PC-9 (cell line): ENCODE results near the gene THADA. TPM values are rescaled to one million over a fixed set of nuclear protein-coding genes. Genes with fewer than 3 reads are reported as not detected.
"Not testable (repeated sequence)": the region's sequence is repeated elsewhere in the genome, so short reads cannot be mapped to it uniquely, and the experiment has no call there.

Source experiments
- BruUV-seq: library from RNA; stranded (reverse); fragments of 400-500 nt; replicated peaks from 2 replicates; lab custom pipeline; 2021; lab: Mats Ljungman, UMichigan
- CTCF ChIA-PET: fragments of 300-600 bp; sonication (Branson Sonifier 250); formaldehyde crosslinking; loops from one replicate; lab custom pipeline; 2022; ENCODE audit warnings: antibody characterized with exemption; lab: Charles Lee
- POLR2A ChIA-PET: fragments of 300-600 bp; sonication (Branson Sonifier 250); formaldehyde crosslinking; loops from one replicate; lab custom pipeline; 2022; ENCODE audit warnings: antibody characterized with exemption; ENCODE audit not compliant: unreplicated experiment; lab: Charles Lee
- DNase-seq, 2 experiments: peaks; one replicate each; pipeline versions ENCODE4 v3.0.0 to v3.0.0-alpha.2; 2015 to 2022; ENCODE audit warnings: mixed read lengths in 1 of 2
- H2AFZ ChIP-seq: fragments of 200-600 bp; sonication (generic); 2 replicates; pipeline ENCODE4 v1.8.1; 2017; ENCODE audit warnings: antibody characterized with exemption
- H3F3A ChIP-seq: fragments of 200-600 bp; sonication (generic); 2 replicates; pipeline ENCODE4 v1.8.1; 2017; ENCODE audit warnings: antibody characterized with exemption, mild to moderate bottlenecking, low read depth; ENCODE audit not compliant: insufficient read depth
- H3K27ac ChIP-seq: fragments of 200-600 bp; sonication (generic); 2 replicates; pipeline ENCODE4 v1.6.1; 2016; ENCODE audit warnings: mixed run types
- H3K27me3 ChIP-seq: fragments of 200-600 bp; sonication (generic); 2 replicates; pipeline ENCODE4 v1.6.1; 2016; ENCODE audit warnings: low read depth, mixed run types; ENCODE audit not compliant: insufficient read depth
- H3K36me3 ChIP-seq: fragments of 200-600 bp; sonication (generic); 2 replicates; pipeline ENCODE4 v1.6.1; 2016; ENCODE audit warnings: low read depth, mixed run types
- H3K4me1 ChIP-seq: fragments of 200-600 bp; sonication (generic); replicated peaks from 2 replicates; pipeline ENCODE4 v1.6.1; 2016; ENCODE audit warnings: mixed run types; ENCODE audit not compliant: insufficient read depth
- H3K4me2 ChIP-seq: fragments of 200-600 bp; sonication (generic); 2 replicates; pipeline ENCODE4 v1.6.1; 2017; ENCODE audit warnings: mixed run types
- H3K4me3 ChIP-seq: fragments of 200-600 bp; sonication (generic); 2 replicates; pipeline ENCODE4 v1.6.1; 2016; ENCODE audit warnings: mixed run types
- H3K79me2 ChIP-seq: fragments of 200-600 bp; sonication (generic); 2 replicates; pipeline ENCODE4 v1.6.1; 2017; ENCODE audit warnings: low read depth, mixed run types
- H3K9me2 ChIP-seq: fragments of 200-600 bp; sonication (generic); 2 replicates; pipeline ENCODE4 v1.8.1; 2017; ENCODE audit warnings: mild to moderate bottlenecking; ENCODE audit not compliant: insufficient read depth
- H3K9me3 ChIP-seq: fragments of 200-600 bp; sonication (generic); 2 replicates; pipeline ENCODE4 v1.8.1; 2016; ENCODE audit warnings: low read depth; ENCODE audit not compliant: insufficient read depth
- H4K20me1 ChIP-seq: fragments of 200-600 bp; sonication (generic); 2 replicates; pipeline ENCODE4 v1.8.1; 2017; ENCODE audit not compliant: insufficient read depth
- CTCF ChIP-seq: fragments of 200-600 bp; sonication (generic); conservative IDR thresholded peaks from 2 replicates; pipeline ENCODE4 v1.6.1; 2017; ENCODE audit warnings: mixed run types, antibody characterized with exemption, mild to moderate bottlenecking, moderate library complexity
- EZH2 ChIP-seq: fragments of 200-600 bp; sonication (generic); IDR thresholded peaks from 2 replicates; pipeline ENCODE4 v1.8.0; 2017; ENCODE audit warnings: antibody characterized with exemption, low read depth
- intact Hi-C: fragments of 100-400 bp; cut with micrococcal nuclease; formaldehyde crosslinking; loops from one replicate; pipeline ENCODE4 v1.10.0; 2022; ENCODE audit not compliant: unreplicated experiment
- total RNA-seq: library from RNA; stranded (reverse); gene quantifications from 2 replicates; pipeline ENCODE4 v1.2.3, GENCODE V29; 2021

THADA gene
- total RNA-seq, 1 experiment from 2014 or later, result 28.1 TPM

GRCh38 chr2:43538034-43538670 lies 57.7 kb downstream of the THADA start:
- Histone ChIP-seq H4K20me1 (no peaks in the 10 kb centered on the region), H3K4me1 (no peaks in the 10 kb centered on the region), H3F3A (peaks cover 3% of the 10 kb centered on the region), H3K36me3 (peaks cover 11% of the 10 kb centered on the region; the same call in 1 of the 2 replicates), H3K27ac (no peak overlapping the region), H3K9me3 (no peaks in the 10 kb centered on the region), H3K4me2 (no peak overlapping the region), H3K27me3 (no peaks in the 10 kb centered on the region), H3K4me3 (no peak overlapping the region), H3K79me2 (no peaks in the 10 kb centered on the region), H3K9me2 (no peaks in the 10 kb centered on the region), H2AFZ (no peak overlapping the region)
- DNase-seq, result no peak
- TF ChIP-seq CTCF (no peak), EZH2 (no peak)
- no TSS peak for BruUV-seq
- intact Hi-C loops, result loop anchor here (5.0 kb wide), 1 partner anchor 51 kb away; no protein-coding TSS in a partner anchor
- POLR2A ChIA-PET, result no interaction called here
- CTCF ChIA-PET, result interaction anchor here (0.5 to 0.6 kb wide), 3 partner anchors 9 to 301 kb away, joined by 3 read pairs; no protein-coding TSS in a partner anchor

- Histone ChIP-seq H3K79me2 (no peaks in the 10 kb centered on the region), H3K27ac (no peak overlapping the region), H3K9me3 (no peaks in the 10 kb centered on the region), H3F3A (no peaks in the 10 kb centered on the region; the same call in 1 of the 2 replicates), H2AFZ (no peak overlapping the region), H3K9me2 (no peaks in the 10 kb centered on the region), H3K4me3 (no peak overlapping the region), H3K27me3 (no peaks in the 10 kb centered on the region), H3K36me3 (peaks cover 11% of the 10 kb centered on the region; the same call in 1 of the 2 replicates), H3K4me1 (no peaks in the 10 kb centered on the region), H4K20me1 (no peaks in the 10 kb centered on the region), H3K4me2 (no peak overlapping the region)
- CTCF ChIA-PET, result no interaction called here
- POLR2A ChIA-PET, result no interaction called here
- no peak for DNase-seq
- intact Hi-C loops, result loop anchor here (5.0 kb wide), 1 partner anchor 50 kb away; no protein-coding TSS in a partner anchor
- BruUV-seq, result no TSS peak
- no peak for TF ChIP-seq CTCF
- no peak for TF ChIP-seq EZH2
Measured at GRCh38 chr2:43537137-43537536, 58.7 kb downstream of the THADA start.

DNA sequence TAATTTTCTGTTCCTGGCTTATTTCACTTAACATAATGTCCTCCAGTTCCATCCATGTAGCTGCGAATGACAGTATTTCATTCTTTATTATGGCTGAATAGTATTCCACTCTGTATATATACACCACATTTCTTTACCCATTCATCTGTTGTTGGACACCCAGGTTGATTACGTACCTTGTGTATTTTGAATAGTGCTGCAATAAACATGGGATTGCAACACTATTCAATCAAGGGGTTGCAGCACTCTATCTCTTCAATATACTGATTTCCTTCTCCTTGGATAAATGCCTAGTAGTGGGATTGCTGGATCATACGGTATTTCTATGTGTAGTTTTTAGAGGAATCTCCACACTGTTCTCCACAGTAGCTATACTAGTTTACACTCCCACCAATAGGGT lies 61.3 kb downstream of the THADA start:
- Histone ChIP-seq H3K4me2 (no peak overlapping the region), H3K4me3 (no peak overlapping the region; the same call in 1 of the 2 replicates), H3K36me3 (peaks cover 3% of the 10 kb centered on the region; the same call in 1 of the 2 replicates), H3K27ac (no peak overlapping the region), H3K27me3 (no peaks in the 10 kb centered on the region), H3K4me1 (no peaks in the 10 kb centered on the region), H2AFZ (no peak overlapping the region), H3F3A (no peaks in the 10 kb centered on the region; the same call in 1 of the 2 replicates), H4K20me1 (no peaks in the 10 kb centered on the region), H3K9me2 (no peaks in the 10 kb centered on the region), H3K9me3 (no peaks in the 10 kb centered on the region), H3K79me2 (no peaks in the 10 kb centered on the region)
- ChIA-PET CTCF (no interaction called here), POLR2A (no interaction called here)
- no peak for TF ChIP-seq EZH2
- no peak for TF ChIP-seq CTCF
- no peak for DNase-seq
- intact Hi-C loops, result no loop called here
- no TSS peak for BruUV-seq

GRCh38 chr2:43532572-43532971 lies 63.3 kb downstream of the THADA start:
- intact Hi-C loops, H3K4me2 ChIP-seq, DNase-seq, POLR2A ChIA-PET, H3K36me3 ChIP-seq, H3K27me3 ChIP-seq, H3K9me2 ChIP-seq, H2AFZ ChIP-seq, H3K4me1 ChIP-seq, H3K4me3 ChIP-seq, H3K27ac ChIP-seq, H4K20me1 ChIP-seq, H3K9me3 ChIP-seq, BruUV-seq, H3K79me2 ChIP-seq, H3F3A ChIP-seq: not testable (repeated sequence)
- CTCF ChIA-PET, result interaction anchor here (0.6 to 1.1 kb wide), 2 partner anchors 10 to 23 kb away, joined by 3 read pairs; no protein-coding TSS in a partner anchor
